Testis (tissue), 2 donors: ENCODE results near the gene DENND1A.

Experiments used
- CTCF ChIP-seq, 3 experiments: fragments of 450-650 bp in 2 of 3; fragments of 200-600 bp in 1 of 3; sonication (generic) in 1 of 3; IDR thresholded peaks; one replicate each; pipeline ENCODE4 v1.5.1; 2016 to 2019; ENCODE audit warnings: antibody characterized with exemption in 3 of 3, mild to moderate bottlenecking in 2 of 3, moderate library complexity in 1 of 3
- POLR2A ChIP-seq: fragments of 450-650 bp; IDR thresholded peaks from one replicate; pipeline ENCODE4 v1.6.1; 2017; ENCODE audit warnings: antibody characterized with exemption, mild to moderate bottlenecking, moderate library complexity

GRCh38 chr9:123597876-123598556, 331.9 kb downstream of the DENND1A start:
- TF ChIP-seq CTCF (IDR thresholded peaks at IDR 0.05) (no peak), POLR2A (no peak)
